MG63 (cell line): Measurements from ENCODE around the gene COL9A3. TPM values are rescaled to one million over a fixed set of nuclear protein-coding genes. Genes with fewer than 3 reads are reported as not detected.

Experiments used
- DNase-seq: peaks from one replicate; pipeline ENCODE4 v3.0.0-alpha.2; 2020
- H3K27me3 ChIP-seq: fragments of 250-450 bp; sonication (Bioruptor Pico); 2 replicates; pipeline ENCODE4 v1.5.1; 2020; ENCODE audit warnings: mild to moderate bottlenecking, moderate library complexity
- H3K36me3 ChIP-seq: fragments of 250-450 bp; sonication (Bioruptor Pico); 2 replicates; pipeline ENCODE4 v1.5.1; 2020; ENCODE audit warnings: mild to moderate bottlenecking, moderate library complexity
- H3K4me3 ChIP-seq: fragments of 250-450 bp; sonication (Bioruptor Pico); 2 replicates; pipeline ENCODE4 v1.5.1; 2020; ENCODE audit warnings: mild to moderate bottlenecking, moderate library complexity
- H3K9me3 ChIP-seq: fragments of 250-450 bp; sonication (Bioruptor Pico); 2 replicates; pipeline ENCODE4 v1.5.1; 2020; ENCODE audit warnings: mild to moderate bottlenecking, moderate library complexity
- total RNA-seq: library from RNA; depleted of rRNA; stranded (reverse); fragments of >200 nt; shearing (Covaris generic); gene quantifications from 2 replicates; pipeline ENCODE4 v1.2.3, GENCODE V29; 2014; ENCODE audit warnings: low replicate concordance

The COL9A3 gene
- total RNA-seq, 1 experiment from 2014 or later: 2.8 TPM

DNA sequence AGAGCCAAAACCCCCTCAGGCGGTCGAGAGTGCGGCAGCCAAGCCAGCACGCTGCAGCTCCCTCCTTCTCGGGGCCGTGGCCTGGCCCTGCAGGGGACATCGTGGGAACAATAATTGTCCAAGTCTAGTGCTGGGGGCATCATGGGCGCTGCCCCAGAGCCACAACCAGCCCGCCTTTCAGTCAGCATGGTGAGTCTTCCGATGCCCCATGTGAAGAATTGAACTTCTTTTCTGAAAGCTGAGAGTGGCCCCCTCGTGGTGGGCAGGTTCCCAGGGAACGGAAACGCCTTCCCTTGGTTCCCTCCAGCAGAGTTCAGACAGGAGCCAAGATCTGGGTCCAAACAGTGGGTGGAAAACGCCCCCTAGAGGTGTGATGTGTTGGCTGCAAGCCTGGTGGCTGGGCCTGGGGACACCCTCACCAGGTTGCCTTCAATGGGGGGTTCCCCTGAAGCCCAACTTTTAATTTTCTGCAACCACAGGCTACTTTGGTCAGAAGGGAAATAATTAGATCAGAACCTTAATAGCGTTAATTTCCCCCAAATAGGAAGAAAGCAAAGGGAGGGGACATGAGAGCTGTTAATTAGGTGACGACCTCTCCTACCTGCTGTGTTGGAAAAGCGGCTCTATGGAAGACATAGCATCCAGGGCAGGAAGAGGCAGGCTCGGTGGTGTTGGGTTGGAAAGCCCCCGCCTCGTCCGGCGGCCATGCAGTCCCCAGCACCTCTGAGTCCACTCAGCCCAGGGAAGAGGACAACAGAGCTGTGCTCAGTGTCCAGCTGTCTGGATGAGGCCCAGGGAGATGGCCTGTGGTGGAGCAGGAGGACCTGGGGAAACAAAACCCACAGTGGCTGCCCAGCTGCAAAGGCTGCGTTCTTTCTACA, 25.3 kb upstream of the COL9A3 start:
- DNase-seq: peak; percentile 90
- Histone ChIP-seq H3K9me3 (no peaks in the 10 kb centered on the region), H3K27me3 (no peaks in the 10 kb centered on the region), H3K36me3 (no peaks in the 10 kb centered on the region), H3K4me3 (no peak overlapping the region)

DNA sequence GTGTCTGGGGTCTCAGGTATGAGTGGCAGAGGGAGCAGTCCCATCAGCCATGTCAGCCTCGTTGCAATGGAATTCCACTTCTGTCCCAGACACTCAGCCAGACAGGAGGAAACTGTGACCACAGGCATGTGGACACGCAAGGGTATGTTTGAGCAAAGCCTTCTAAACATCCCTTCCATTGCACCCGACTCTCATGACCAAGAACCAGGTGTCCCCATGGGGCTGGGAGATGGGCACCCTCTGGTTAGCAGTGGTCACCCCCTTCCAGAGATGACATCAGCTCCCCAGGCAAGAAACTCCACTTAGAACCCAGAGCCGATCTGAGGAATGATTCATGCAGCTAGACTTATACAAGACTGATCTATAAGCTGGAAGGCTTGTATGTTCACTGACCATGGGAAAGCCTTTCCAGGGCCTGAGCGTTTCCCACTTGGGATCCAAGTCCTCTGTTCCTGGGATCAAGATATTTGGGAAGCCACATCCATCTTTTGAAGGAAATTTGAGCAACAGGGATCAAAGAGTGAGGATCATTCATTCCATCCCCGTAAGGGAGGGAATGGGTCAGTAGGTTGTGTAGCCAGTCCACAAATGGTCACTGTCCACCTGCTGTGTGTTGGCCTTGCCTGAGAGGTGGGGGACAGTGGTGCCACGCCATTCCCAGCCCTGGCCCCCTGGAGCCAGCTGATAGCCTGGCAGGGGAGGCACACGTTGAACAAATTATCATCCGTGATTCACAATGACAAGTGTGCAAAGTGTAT, 24.5 kb upstream of the COL9A3 start:
- Histone ChIP-seq H3K9me3 (no peaks in the 10 kb centered on the region), H3K36me3 (peaks cover 3% of the 10 kb centered on the region), H3K4me3 (no peak overlapping the region), H3K27me3 (no peaks in the 10 kb centered on the region)
- no peak for DNase-seq

DNA sequence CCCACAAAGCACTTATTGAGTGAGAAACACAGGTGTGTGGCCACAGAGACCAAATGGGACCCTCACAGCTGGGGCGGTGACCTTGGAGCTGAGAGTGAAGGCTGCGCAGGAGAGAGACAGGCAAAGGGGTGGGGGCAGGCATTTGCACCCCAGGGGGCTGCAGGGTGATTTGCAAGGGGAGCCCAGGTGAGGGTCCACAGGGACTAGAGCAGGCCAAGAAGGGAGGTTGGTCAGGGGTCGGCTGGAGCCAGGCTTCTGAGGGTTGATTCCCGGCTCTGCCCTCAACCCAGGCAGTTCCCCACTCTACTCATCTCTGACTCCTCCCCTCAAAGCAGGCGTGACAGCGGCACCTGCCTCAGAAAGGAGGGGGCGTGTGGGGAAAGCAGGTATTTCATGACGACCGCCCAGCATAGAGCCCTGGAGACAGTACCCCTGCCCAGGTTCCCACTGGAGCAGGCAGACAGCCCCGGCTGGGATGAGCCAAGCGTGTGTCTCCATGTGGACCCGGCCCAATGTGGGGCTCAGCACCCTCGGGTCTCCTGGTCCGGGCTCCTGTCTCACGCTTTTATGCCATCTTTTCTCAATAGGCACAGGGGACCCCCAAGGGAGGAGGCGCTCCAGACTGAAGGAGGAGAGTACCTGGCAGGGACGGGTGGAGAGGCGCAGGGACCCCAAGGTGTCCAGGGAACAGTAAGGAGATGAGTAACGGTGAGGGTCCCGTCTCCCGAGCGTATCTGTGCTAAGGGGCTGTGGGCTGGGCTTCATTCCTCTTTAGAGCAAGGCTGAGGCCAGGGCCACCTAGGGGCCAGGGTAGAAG, 23.7 kb upstream of the COL9A3 start:
- no peak overlapping the region for H3K4me3 ChIP-seq
- H3K27me3 ChIP-seq: no peaks in the 10 kb centered on the region
- DNase-seq: no peak
- no peaks in the 10 kb centered on the region for H3K9me3 ChIP-seq
- H3K36me3 ChIP-seq: peaks cover 11% of the 10 kb centered on the region

DNA sequence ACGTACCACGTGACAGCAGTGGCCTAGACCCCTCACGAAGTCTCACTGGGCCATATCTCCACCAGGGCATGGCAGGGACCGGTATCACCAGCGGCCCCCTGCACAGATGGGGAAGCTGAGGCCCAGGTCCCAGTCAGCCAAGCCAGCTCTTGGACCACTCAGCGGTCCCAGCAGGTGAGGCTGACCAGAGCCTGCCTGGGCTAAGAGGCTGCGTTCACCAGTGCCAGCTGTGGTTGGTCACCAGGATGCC, 23.2 kb upstream of the COL9A3 start:
- Histone ChIP-seq H3K27me3 (no peaks in the 10 kb centered on the region), H3K4me3 (peak overlapping the region; percentile 18; the same call in 1 of the 2 replicates), H3K36me3 (peaks cover 17% of the 10 kb centered on the region), H3K9me3 (no peaks in the 10 kb centered on the region)
- DNase-seq: no peak

DNA sequence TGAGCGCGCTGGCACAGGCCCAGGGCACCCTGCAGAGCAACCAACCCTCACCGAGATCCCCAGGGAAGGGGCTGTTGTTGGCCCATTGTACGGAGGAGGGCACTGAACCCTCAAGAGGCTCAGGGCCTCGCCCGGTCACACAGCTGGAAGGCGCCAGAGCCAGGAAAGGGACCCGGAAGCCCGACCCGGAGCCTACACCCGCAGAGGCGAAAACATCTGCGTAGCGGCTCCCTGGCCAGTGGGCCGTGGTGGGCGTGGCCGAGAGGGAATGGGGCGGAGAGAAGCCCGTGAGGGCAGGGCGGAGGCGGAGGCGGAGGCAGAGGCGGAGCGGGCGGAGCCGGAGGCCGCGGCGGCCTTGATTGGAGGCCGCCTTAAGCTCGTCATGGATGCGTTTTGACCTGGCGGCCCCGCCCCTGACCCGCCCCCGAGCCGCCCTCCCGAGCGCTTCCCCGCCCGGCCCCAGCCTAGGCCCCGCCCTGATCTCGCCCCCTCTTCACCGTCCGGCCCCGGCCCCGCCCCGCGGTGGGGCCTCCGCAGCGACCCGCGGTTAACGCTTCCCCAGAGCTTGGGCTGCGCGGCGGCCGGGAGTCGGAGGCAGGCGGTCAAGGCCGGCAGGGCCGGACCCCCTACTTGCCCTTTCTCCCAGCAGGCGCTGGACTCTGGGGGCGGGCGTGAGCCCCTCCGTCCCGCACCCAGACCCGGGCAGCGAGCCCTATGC, 22.7 kb upstream of the COL9A3 start:
- H3K36me3 ChIP-seq: peaks cover 22% of the 10 kb centered on the region
- peak; percentile 95 for DNase-seq
- H3K9me3 ChIP-seq: no peaks in the 10 kb centered on the region
- H3K4me3 ChIP-seq: peak overlapping the region; percentile 59
- no peaks in the 10 kb centered on the region for H3K27me3 ChIP-seq

DNA sequence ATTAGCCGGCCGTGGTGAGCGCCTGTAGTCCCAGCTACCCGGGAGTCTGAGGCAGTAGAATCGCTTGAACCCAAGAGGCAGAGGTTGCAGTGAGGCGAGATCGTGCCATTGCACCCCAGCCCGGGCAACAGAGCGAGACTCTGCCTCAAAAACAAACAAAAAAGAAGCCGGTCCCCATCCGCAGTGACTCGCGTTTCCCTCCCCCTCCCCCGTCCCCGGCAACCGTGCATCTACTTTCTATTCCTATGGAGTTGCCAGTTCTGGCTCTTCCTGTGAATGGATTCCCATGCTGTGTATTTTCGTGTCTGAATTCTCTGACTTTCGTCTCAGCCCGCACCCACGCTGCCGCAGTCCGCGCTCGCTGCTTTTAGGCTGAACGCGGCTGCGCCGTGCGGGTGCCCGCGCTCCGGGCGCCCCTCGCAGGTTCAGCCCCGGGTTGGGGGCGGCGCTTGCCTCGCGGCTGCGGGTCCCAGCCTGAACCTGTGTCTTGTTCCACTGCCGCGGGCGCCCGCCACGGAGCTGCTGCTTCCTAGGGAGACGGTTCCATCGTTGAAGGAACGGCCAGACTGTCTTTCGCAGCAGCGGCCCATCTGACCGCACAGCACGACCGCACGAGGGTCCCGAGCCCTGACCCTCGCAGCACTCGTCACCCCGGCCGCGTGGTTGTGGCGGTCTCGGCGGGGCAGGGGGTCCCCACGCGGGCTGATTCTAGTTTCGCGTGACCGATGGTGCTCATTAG, 21.7 kb upstream of the COL9A3 start:
- H3K36me3 ChIP-seq: peaks cover 32% of the 10 kb centered on the region
- H3K4me3 ChIP-seq: peak overlapping the region; percentile 59
- H3K9me3 ChIP-seq: no peaks in the 10 kb centered on the region
- peak; percentile 65 for DNase-seq
- no peaks in the 10 kb centered on the region for H3K27me3 ChIP-seq

DNA sequence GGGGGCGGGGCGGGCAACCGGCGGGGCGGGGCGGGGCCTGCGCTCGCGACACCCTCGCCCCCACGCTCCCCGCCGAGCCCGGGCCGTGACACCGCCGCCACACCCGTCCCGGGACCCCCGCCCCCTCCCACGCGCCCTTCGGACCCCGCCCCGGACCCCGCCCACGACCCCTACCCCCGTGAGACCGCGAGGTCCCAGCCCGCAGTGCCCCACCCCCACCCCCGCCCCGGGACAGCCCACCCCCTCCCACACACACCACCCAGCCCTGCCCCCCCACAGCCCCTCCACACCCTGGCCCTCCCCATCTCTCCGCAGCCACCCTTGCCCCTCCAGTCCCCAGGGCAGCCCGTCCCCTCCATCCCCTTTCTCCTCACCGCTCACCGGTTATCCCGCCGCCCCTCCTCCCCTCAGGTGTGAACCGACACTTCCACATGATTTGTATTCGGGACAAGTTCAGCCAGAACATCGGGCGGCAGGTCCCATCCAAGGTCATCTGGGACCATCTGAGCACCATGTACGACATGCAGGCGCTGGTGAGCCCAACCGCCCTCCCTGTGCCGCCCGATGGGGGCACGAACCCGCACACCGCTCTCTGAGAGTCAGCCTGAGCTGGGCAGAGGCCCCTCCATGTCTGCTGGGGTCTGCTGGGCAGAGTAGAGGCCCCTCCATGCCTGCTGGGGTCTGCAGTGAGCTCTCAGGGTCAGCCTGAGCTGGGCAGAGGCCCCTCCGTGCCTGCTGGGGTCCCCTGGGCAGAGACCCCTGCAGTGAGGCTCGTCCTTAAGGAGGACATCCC, 20.0 kb upstream of the COL9A3 start:
- Histone ChIP-seq H3K4me3 (peak overlapping the region; percentile 59), H3K36me3 (peaks cover 43% of the 10 kb centered on the region), H3K27me3 (no peaks in the 10 kb centered on the region), H3K9me3 (no peaks in the 10 kb centered on the region)
- DNase-seq: no peak

DNA sequence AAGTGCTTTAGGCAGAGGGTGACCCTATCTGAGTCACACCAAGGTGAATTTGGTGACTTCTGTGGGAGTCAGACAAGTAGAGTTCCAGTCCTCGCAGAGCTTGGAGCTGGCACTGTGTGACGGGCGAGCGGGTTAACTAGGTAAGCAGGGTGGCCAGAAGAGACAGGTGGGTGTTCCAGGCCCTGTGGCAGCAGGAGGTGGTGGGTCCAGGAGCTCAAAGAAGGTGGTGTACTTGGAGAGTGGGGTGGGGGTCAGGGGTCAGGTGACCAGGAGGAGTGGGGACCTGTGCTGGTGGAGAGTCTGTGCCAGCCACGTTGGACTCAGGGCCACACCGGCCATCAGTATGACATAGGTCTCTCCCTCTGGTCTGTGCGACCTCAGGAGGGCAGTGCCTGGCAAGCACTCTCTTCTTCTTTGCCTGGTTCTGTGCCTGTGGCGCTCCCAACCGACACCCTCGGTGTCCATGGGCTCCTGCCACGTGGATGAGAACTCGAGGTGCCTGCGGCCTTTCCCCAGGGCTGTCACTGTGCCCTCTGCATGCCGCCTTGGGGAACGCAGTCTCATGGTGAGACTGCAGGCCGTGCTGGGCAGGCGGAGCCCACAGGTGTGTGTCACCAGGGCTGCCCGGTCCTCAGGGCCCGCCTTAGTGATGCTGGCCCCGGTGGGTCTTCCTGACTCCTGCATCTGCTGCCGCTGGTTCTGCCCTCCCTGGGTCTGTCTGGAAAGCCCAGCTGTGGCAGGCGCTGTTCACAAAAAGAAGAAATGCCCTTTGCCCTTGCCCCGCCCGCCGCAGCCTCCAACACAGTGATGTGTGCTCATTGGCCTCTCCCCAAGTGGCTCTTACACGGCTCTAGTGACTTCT, 18.9 kb upstream of the COL9A3 start:
- Histone ChIP-seq H3K4me3 (peak overlapping the region; percentile 45), H3K9me3 (no peaks in the 10 kb centered on the region), H3K27me3 (no peaks in the 10 kb centered on the region), H3K36me3 (peaks cover 43% of the 10 kb centered on the region)
- no peak for DNase-seq

DNA sequence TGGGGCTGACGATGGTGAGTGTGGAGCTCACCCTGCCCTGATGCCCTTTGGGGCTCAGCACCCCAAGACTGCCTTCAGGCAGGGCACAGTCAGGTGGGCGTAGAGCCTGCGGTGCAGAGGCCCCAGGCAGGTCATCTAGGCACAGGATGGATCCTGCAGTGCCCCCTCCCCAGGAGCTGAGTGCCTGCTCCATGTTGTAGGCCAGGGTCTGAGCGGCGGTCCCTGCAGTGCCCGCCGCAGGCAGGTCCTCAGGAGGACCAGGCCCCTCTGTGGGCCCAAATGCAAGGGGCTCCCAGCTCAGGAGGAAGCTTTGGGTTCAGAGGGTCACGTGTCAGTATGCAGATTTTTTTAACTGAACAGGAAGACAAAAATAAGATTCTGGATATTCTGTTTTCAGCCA, 17.8 kb upstream of the COL9A3 start:
- no peak overlapping the region for H3K4me3 ChIP-seq
- DNase-seq: no peak
- H3K9me3 ChIP-seq: no peaks in the 10 kb centered on the region
- no peaks in the 10 kb centered on the region for H3K27me3 ChIP-seq
- H3K36me3 ChIP-seq: peaks cover 43% of the 10 kb centered on the region

DNA sequence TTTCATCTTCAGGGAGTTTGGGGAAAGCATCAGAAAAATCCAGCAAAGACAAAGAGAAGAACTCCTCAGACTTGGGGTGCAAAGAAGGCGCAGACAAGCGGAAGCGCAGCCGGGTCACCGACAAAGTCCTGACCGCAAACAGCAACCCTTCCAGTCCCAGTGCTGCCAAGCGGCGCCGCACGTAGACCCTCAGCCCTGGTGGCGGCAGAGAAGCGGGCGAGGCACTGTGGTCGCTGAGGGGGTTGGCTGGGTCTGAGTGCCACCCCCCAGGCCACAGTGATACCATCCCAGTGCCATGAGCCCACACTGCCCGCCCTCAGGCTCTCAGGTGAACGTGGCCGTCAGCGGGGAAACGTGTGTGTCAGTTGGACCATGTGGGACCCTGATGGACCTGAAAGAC, 17.4 kb upstream of the COL9A3 start:
- Histone ChIP-seq H3K4me3 (no peak overlapping the region), H3K9me3 (no peaks in the 10 kb centered on the region), H3K27me3 (no peaks in the 10 kb centered on the region), H3K36me3 (peaks cover 43% of the 10 kb centered on the region)
- DNase-seq: no peak

DNA sequence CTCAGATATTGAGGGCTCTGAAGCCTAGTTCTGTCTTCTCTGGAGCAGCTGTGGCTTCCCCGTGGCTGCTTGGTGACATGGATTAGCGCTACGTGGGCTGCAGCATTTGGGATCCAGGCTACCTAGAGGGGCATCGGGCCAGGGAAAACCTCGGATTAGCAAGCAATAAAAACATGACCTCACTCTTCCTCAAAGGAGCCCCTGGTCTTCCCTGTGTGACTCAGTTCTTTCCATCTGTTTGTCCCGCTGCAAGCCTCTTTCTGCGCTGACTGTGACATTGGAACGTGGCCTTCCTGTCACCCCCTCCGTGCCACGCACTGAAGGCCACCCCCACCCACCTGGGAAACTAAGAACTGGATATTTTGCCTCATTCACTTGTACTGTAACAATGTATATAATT, 17.0 kb upstream of the COL9A3 start:
- Histone ChIP-seq H3K36me3 (peaks cover 43% of the 10 kb centered on the region), H3K27me3 (no peaks in the 10 kb centered on the region), H3K4me3 (no peak overlapping the region), H3K9me3 (no peaks in the 10 kb centered on the region)
- no peak for DNase-seq

DNA sequence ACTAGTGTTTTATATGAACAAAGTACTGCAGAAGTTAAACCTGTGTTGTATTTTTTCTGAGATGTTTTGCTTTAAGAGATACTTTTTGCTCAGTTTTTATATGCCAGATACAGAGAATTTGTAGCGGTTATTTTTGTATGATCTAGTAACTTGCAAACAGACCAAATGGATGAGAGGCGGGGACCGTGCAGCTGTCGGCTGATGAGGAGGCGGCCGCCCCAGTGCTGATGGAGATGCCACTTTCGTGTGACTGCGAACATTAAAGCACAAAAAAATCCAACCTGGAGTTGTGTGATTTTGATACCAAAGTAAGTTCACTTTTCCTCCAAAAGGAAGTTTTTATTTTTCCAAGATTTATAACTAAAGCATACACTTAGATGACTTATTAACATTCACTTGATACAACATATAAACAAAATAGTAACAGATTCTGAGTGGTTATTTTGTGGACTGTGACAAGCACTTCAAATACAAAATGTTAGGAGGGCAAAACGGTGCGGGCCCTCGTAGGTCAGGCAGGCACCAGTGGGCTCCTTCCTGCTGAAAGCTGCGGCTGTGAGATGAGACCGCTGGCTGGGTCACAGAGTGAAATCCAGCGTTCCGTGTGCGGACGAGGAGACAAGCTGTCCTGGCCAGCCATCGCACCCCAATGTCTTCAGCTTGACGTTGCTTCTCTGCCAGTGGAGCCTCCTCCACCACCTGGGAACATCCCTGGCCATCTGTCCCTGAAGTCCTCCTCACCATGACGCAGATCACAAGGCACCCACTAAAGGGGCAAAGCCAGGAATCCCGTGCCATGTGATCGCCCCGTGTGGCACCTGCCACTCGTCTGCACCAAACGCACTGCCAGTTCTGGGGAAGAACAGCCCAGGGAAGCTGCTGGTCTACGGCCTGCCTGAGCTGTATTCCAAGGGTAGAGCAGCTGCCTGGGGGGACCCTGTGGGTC, 16.3 kb upstream of the COL9A3 start:
- no peaks in the 10 kb centered on the region for H3K9me3 ChIP-seq

DNA sequence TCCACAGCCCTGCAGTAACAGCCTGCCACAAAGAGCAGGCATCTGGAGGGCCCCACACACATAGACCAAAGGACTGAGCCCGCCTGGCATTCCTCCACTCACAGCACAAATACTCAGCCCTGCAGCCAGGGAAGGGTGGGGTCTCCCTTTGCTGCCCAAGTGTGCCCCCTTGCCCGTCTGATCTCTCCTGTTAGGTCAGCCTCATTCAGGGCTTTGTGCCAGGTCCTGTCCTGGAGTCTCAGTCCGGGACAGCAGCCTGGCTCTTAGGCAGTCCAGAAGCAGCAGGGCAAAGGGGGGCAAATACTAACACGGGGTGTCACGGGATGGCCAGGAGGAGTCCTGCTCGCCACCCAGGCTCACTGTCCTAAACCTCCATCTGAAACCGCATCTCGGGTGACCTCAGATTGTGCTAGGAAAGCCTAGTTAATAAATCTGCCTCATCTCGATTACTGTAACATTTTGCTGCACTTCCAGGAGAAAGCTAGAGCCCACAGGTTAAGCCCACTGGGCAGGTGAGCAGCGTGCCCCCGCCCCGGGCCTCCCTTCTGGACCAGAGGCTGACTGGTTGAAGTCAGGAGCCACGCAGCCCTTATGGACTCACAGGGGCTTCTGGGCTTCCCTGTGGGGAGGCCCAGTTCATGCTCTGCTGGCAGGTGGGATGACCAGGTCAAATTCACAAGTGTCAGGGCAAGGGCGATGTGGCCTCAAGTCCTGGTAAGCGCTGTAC, 15.4 kb upstream of the COL9A3 start:
- Histone ChIP-seq H3K36me3 (peaks cover 54% of the 10 kb centered on the region), H3K4me3 (no peak overlapping the region), H3K9me3 (no peaks in the 10 kb centered on the region), H3K27me3 (no peaks in the 10 kb centered on the region)
- DNase-seq: no peak

More for the DNA sequence above, 16.3 kb upstream of the COL9A3 start:
- Histone ChIP-seq H3K27me3 (no peaks in the 10 kb centered on the region), H3K36me3 (peaks cover 45% of the 10 kb centered on the region), H3K4me3 (no peak overlapping the region)
- DNase-seq: no peak
